ENCODE results near the gene GAGE10. TPM values are rescaled to one million over a fixed set of nuclear protein-coding genes. Genes with fewer than 3 reads are reported as not detected.

The GAGE10 gene
- total RNA-seq, 2 donors from 2014 or later: not detected

DNA sequence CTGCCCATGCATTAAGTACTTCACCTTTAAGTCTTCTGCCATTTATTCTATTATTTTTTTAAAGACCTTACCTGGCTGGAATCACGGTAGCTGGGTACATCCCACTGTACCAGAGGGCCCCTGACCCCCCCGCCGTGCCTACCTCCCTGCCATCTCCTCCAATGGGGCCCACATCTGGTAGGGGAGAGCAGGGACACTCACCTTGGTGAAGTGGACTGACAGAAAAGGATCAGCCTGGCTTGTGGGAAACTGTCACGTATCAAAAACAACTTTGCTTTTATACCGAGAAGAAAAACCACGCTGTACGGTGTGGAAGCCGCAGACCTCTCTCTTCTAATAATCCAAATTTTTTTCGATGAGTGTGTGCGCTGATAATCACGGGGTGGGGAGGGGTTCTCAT, 39.0 kb upstream of the GAGE10 start, which contains the start of gene FOXP3:
Gene FOXP3 (minus strand): TSS at position 251 of the 400 bp plus-strand sequence. CDS start 6,205 bp downstream, outside the sequence.
- Mint-ChIP-seq H3K9me3 (peaks cover 88% of the 10 kb centered on the region), H3K4me1 (peaks cover 7% of the 10 kb centered on the region), H3K27ac (no peak within 1 kb of the TSS), H3K27me3 (ENCODE audit: insufficient read depth) (peaks cover 2% of the 10 kb centered on the region), H3K4me3 (no peak within 1 kb of the TSS), H3K36me3 (ENCODE audit: low read depth) (no peaks in the 10 kb centered on the region)
- H3K36me3 ChIP-seq (ENCODE audit: control insufficient read depth, insufficient read depth, low read length): no peaks in the 10 kb centered on the region
- H3K27ac ChIP-seq (ENCODE audit: low read depth, low read length): no peak within 1 kb of the TSS
- H3K9ac ChIP-seq (ENCODE audit: extremely low read depth, low read length, poor library complexity, severe bottlenecking): no peak within 1 kb of the TSS
- no peaks in the 10 kb centered on the region for H3K27me3 ChIP-seq (ENCODE audit: control insufficient read depth, insufficient read depth, low read length, poor library complexity, severe bottlenecking)
- H3K4me1 ChIP-seq (ENCODE audit: control insufficient read depth, insufficient read depth, low read length): no peaks in the 10 kb centered on the region
- TF ChIP-seq CTCF (conservative IDR thresholded peaks at IDR 0.05): no peak
- no peak within 1 kb of the TSS for H3K4me3 ChIP-seq (ENCODE audit: low read length)
- WGBS, 2 experiments (ENCODE audit: insufficient coverage in 1 of 2, insufficient read length in 1 of 2): 95% methylated on average over 8 of the region's 11 CpGs; no CpG with 5 or more reads in 1 of the 2 experiments
- no peaks in the 10 kb centered on the region for H3K9me3 ChIP-seq (ENCODE audit: control insufficient read depth, low read length)
- no peak for DNase-seq

GRCh38 chrX:49266523-49267445, 36.7 kb upstream of the GAGE10 start:
- no peaks in the 10 kb centered on the region for H3K27me3 ChIP-seq (ENCODE audit: control insufficient read depth, insufficient read depth, low read length, poor library complexity, severe bottlenecking)
- H3K36me3 ChIP-seq (ENCODE audit: control insufficient read depth, insufficient read depth, low read length): no peaks in the 10 kb centered on the region
- no peak for DNase-seq
- Mint-ChIP-seq H3K36me3 (ENCODE audit: low read depth) (peaks cover 7% of the 10 kb centered on the region), H3K27me3 (ENCODE audit: insufficient read depth) (peaks cover 2% of the 10 kb centered on the region), H3K9me3 (peaks cover 77% of the 10 kb centered on the region), H3K4me3 (no peak overlapping the region), H3K27ac (no peak overlapping the region), H3K4me1 (peaks cover 3% of the 10 kb centered on the region)
- no peak overlapping the region for H3K27ac ChIP-seq (ENCODE audit: low read depth, low read length)
- WGBS, 2 experiments (ENCODE audit: insufficient coverage in 1 of 2, insufficient read length in 1 of 2): 77 to 96% methylated on average over 5 to 6 of the region's 10 CpGs
- peaks cover 2% of the 10 kb centered on the region for H3K4me1 ChIP-seq (ENCODE audit: control insufficient read depth, insufficient read depth, low read length)
- no peak overlapping the region for H3K9ac ChIP-seq (ENCODE audit: extremely low read depth, low read length, poor library complexity, severe bottlenecking)
- no peak for TF ChIP-seq CTCF (conservative IDR thresholded peaks at IDR 0.05)
- no peaks in the 10 kb centered on the region for H3K9me3 ChIP-seq (ENCODE audit: control insufficient read depth, low read length)
- H3K4me3 ChIP-seq (ENCODE audit: low read length): no peak overlapping the region

DNA sequence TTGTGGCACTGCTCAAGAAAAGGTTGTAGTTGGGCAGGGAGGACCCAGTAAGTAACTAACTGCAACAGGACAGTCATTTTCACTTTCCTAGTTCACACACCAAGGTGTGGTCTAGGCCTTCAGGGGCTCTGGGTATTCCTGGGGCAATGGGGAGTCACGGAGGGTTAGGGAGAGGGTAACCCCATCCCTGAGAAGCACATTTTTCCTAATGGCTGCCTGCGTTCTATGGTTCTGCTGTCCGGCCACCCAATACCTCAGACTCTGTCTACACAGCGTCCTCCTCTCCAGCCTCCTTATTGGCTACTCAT, 34.8 kb upstream of the GAGE10 start:
- TF ChIP-seq CTCF (conservative IDR thresholded peaks at IDR 0.05): no peak
- H3K36me3 ChIP-seq (ENCODE audit: control insufficient read depth, insufficient read depth, low read length): no peaks in the 10 kb centered on the region
- H3K4me1 ChIP-seq (ENCODE audit: control insufficient read depth, insufficient read depth, low read length): peaks cover 2% of the 10 kb centered on the region
- Mint-ChIP-seq H3K36me3 (ENCODE audit: low read depth) (peaks cover 7% of the 10 kb centered on the region), H3K4me1 (peaks cover 3% of the 10 kb centered on the region), H3K27ac (peak overlapping the region; percentile 92), H3K4me3 (peak overlapping the region; percentile 77), H3K9me3 (peaks cover 72% of the 10 kb centered on the region), H3K27me3 (ENCODE audit: insufficient read depth) (no peaks in the 10 kb centered on the region)
- no peak for DNase-seq
- WGBS, 2 experiments (ENCODE audit: insufficient coverage in 1 of 2, insufficient read length in 1 of 2): 3% methylated on average over 3 of the region's 4 CpGs; no CpG with 5 or more reads in 1 of the 2 experiments
- H3K9me3 ChIP-seq (ENCODE audit: control insufficient read depth, low read length): no peaks in the 10 kb centered on the region
- H3K27me3 ChIP-seq (ENCODE audit: control insufficient read depth, insufficient read depth, low read length, poor library complexity, severe bottlenecking): no peaks in the 10 kb centered on the region
- H3K4me3 ChIP-seq (ENCODE audit: low read length): peak overlapping the region; percentile 85
- peak overlapping the region; percentile 15 for H3K27ac ChIP-seq (ENCODE audit: low read depth, low read length)
- H3K9ac ChIP-seq (ENCODE audit: extremely low read depth, low read length, poor library complexity, severe bottlenecking): peak overlapping the region; percentile 17

Data from endodermal cell (in vitro differentiated cells).